AG09319 (cell line): ENCODE results near the gene RB1.

Source experiments
- DNase-seq: peaks from one replicate; pipeline ENCODE4 v3.0.0-alpha.2; 2010; ENCODE audit warnings: low read depth; ENCODE audit errors: extremely low read depth
- CTCF ChIP-seq: IDR thresholded peaks from 2 replicates; pipeline ENCODE4 v1.5.1; 2011; ENCODE audit warnings: low read depth, mild to moderate bottlenecking, inconsistent platforms, low read length, moderate library complexity

RB1 gene

DNA sequence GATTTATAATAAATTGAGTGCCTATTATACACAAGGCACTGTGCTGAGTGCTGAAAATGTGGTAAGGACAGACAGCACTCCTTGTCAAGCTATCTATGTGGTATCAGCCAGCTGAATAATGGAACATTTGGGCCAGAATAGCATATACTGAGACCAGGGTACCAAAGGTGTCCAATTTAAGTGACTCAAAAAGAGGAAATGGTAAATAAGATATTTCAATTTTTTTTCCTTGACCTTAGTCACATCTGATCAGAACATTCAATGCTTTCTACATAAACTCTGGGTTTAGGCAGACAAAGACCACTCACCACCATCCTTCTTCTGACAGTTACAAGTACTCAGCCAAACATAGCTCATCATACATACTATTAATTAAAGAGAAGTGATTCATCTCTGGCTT lies 186.1 kb downstream of the RB1 start:
- DNase-seq = no peak
- no peak for TF ChIP-seq CTCF

- no peak for DNase-seq
These were observed 186.7 kb downstream of the RB1 start for GRCh38 chr13:48490241-48490640.

GRCh38 chr13:48491423-48492095 lies 188.0 kb downstream of the RB1 start:
- DNase-seq = no peak
- no peak for TF ChIP-seq CTCF

More at GRCh38 chr13:48490241-48490640, 186.7 kb downstream of the RB1 start:
- TF ChIP-seq CTCF = no peak

DNA sequence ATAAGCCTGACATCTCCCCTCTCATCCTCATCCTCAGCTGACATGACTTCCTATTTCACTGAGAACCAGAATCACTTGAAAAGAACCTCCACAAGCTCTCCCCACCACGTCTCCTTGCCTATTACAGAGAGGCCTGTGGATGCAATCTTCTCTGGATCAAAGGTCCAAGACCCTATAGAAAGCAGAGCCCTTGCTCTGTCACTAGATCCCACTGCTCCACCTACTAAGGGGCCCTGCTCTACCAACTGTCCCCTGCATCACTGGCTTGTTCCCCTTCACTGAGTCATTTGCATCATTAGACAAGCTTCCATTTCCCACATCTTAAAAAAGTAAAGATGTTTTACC lies 188.5 kb downstream of the RB1 start:
- DNase-seq = no peak
- no peak for TF ChIP-seq CTCF

GRCh38 chr13:48492470-48493065 lies 189.0 kb downstream of the RB1 start:
- TF ChIP-seq CTCF = no peak
- DNase-seq = peak; percentile 61

GRCh38 chr13:48493066-48493765 lies 189.7 kb downstream of the RB1 start:
- DNase-seq = no peak
- no peak for TF ChIP-seq CTCF

DNA sequence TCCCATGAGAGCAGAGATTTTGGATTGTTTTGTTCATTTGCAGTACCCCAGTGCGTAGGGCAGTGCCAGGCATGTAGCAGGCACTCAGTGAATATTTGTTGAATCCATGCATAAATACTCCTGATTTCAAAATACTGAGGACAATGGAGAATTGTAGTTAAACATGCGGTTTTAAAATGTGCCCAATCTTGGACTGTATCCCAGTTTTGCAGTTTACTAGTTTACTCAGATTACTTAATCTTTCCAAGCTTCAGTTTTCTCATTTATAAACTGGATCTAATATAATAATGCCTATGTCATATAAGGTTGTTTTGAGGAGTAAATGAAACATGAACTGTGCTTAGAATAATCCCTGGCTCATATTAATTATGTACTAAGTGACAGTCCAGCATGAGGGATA lies 190.3 kb downstream of the RB1 start:
- no peak for DNase-seq

More for the DNA sequence above, 190.3 kb downstream of the RB1 start:
- no peak for TF ChIP-seq CTCF
